Progenitor cell of endocrine pancreas (in vitro differentiated cells): ENCODE measurements around the gene APH1A. TPM values are rescaled to one million over a fixed set of nuclear protein-coding genes. Genes with fewer than 3 reads are reported as not detected.

Experiments
- DNase-seq: peaks from one replicate; pipeline ENCODE4 v3.0.0; 2021; ENCODE audit warnings: low spot score; ENCODE audit not compliant: unreplicated experiment
- H3K27ac Mint-ChIP-seq: 2 replicates; pipeline ENCODE4 v1.8.0; 2021; ENCODE audit warnings: mild to moderate bottlenecking, moderate library complexity, mixed read lengths
- H3K27me3 Mint-ChIP-seq: 2 replicates; pipeline ENCODE4 v1.8.0; 2021; ENCODE audit warnings: mixed read lengths
- H3K36me3 Mint-ChIP-seq: 2 replicates; pipeline ENCODE4 v1.8.0; 2022; ENCODE audit warnings: mixed read lengths; ENCODE audit not compliant: insufficient read depth
- H3K4me1 Mint-ChIP-seq: 2 replicates; pipeline ENCODE4 v1.8.0; 2021; ENCODE audit warnings: low read depth, mixed read lengths
- H3K4me3 Mint-ChIP-seq: 2 replicates; pipeline ENCODE4 v1.8.0; 2021; ENCODE audit warnings: low read depth, mild to moderate bottlenecking, moderate library complexity, mixed read lengths
- H3K9me3 Mint-ChIP-seq: 2 replicates; pipeline ENCODE4 v1.8.0; 2021; ENCODE audit warnings: low read depth, mixed read lengths
- CTCF ChIP-seq: fragments of 200-600 bp; sonication (generic); IDR thresholded peaks from one replicate; pipeline ENCODE4 v1.5.0; 2021; ENCODE audit warnings: antibody characterized with exemption, mild to moderate bottlenecking; ENCODE audit not compliant: unreplicated experiment
- total RNA-seq: library from RNA; stranded (reverse); gene quantifications from 2 replicates; pipeline ENCODE4 v1.2.1, GENCODE V29; 2021

APH1A gene
- total RNA-seq, 1 donor from 2014 or later: 129 TPM

GRCh38 chr1:150302338-150302737 is 33.5 kb upstream of the APH1A start:
- Mint-ChIP-seq H3K4me1 (no peaks in the 10 kb centered on the region), H3K27me3 (no peaks in the 10 kb centered on the region), H3K27ac (peak overlapping the region; percentile 53), H3K36me3 (peaks cover 15% of the 10 kb centered on the region), H3K9me3 (no peaks in the 10 kb centered on the region), H3K4me3 (no peak overlapping the region)
- no peak for DNase-seq
- TF ChIP-seq CTCF: no peak

GRCh38 chr1:150299716-150300115 is 30.9 kb upstream of the APH1A start:
- no peak for TF ChIP-seq CTCF
- Mint-ChIP-seq H3K9me3 (no peaks in the 10 kb centered on the region), H3K4me3 (no peak overlapping the region), H3K27ac (no peak overlapping the region), H3K27me3 (no peaks in the 10 kb centered on the region), H3K36me3 (peaks cover 21% of the 10 kb centered on the region), H3K4me1 (peaks cover 5% of the 10 kb centered on the region)
- no peak for DNase-seq

GRCh38 chr1:150295476-150295875 is 26.7 kb upstream of the APH1A start:
- no peak for TF ChIP-seq CTCF
- H3K36me3 Mint-ChIP-seq: peaks cover 10% of the 10 kb centered on the region
- H3K4me1 Mint-ChIP-seq: peaks cover 13% of the 10 kb centered on the region
- no peaks in the 10 kb centered on the region for H3K9me3 Mint-ChIP-seq
- peak overlapping the region; percentile 2 for H3K27ac Mint-ChIP-seq
- H3K4me3 Mint-ChIP-seq: peak overlapping the region; percentile 56
- H3K27me3 Mint-ChIP-seq: no peaks in the 10 kb centered on the region
- no peak for DNase-seq

GRCh38 chr1:150293433-150294253 is 24.8 kb upstream of the APH1A start, which contains the start of gene MRPS21:
TSS of gene MRPS21 (plus strand) at chr1:150293861. CDS start at chr1:150294367, 506 bp downstream.
- peak within 1 kb of the TSS; percentile 96 for H3K27ac Mint-ChIP-seq
- DNase-seq: peak; percentile 53
- H3K27me3 Mint-ChIP-seq: no peaks in the 10 kb centered on the region
- peaks cover 8% of the 10 kb centered on the region for H3K36me3 Mint-ChIP-seq
- peaks cover 13% of the 10 kb centered on the region for H3K4me1 Mint-ChIP-seq
- H3K4me3 Mint-ChIP-seq: peak within 1 kb of the TSS; percentile 95
- TF ChIP-seq CTCF: no peak
- H3K9me3 Mint-ChIP-seq: no peaks in the 10 kb centered on the region

GRCh38 chr1:150288822-150289221 is 20.0 kb upstream of the APH1A start:
- no peaks in the 10 kb centered on the region for H3K36me3 Mint-ChIP-seq
- H3K27me3 Mint-ChIP-seq: peaks cover 11% of the 10 kb centered on the region
- DNase-seq: no peak
- no peak for TF ChIP-seq CTCF
- peaks cover 5% of the 10 kb centered on the region for H3K4me1 Mint-ChIP-seq
- H3K9me3 Mint-ChIP-seq: no peaks in the 10 kb centered on the region
- H3K4me3 Mint-ChIP-seq: no peak overlapping the region
- H3K27ac Mint-ChIP-seq: no peak overlapping the region
